NCI-H2171 (cell line): ENCODE measurements around the gene GPR4.

ENCODE experiments used
- DNase-seq: peaks from one replicate; lab custom pipeline; 2025; lab: John Stamatoyannopoulos, UW

GPR4 gene

DNA sequence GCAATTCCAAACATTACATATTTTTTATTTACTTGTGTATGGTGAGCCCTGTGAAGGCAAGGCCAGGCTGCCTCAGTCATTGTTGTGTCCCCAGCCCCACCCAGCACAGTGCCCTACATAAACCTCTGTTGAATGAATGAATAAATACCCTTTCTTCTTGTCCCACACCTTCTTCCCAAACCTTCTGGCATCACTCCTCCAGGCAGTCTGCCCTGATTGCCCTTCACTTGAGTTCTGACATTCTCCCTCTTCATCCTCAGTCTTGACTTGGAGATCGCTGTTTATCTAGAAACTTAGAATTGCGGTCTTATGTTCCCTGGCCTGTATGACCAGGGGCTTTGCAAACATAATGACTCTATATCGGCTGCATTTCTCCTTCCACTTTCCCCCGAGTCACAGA is 12.2 kb downstream of the GPR4 start:
- no peak for DNase-seq

DNA sequence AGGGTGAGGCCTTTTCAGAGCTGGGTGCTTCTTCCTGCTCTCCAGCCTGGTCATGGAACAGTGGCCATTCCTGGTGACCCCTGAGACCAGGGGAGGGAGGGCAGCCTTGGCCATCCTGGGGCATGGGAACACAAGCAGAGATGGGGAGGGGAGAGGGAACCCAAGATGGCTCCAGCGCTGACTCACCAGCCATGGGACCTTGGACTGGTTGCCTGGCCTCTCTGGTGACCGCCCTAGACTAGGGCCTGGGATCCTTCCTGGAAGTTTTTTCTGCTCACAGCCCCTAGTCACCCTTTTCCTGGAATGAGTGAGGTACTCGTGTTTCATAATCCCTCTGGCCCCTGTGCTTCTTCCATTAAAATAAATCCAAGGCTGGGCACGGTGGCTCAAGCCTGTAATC is 14.1 kb downstream of the GPR4 start:
- DNase-seq = no peak

DNA sequence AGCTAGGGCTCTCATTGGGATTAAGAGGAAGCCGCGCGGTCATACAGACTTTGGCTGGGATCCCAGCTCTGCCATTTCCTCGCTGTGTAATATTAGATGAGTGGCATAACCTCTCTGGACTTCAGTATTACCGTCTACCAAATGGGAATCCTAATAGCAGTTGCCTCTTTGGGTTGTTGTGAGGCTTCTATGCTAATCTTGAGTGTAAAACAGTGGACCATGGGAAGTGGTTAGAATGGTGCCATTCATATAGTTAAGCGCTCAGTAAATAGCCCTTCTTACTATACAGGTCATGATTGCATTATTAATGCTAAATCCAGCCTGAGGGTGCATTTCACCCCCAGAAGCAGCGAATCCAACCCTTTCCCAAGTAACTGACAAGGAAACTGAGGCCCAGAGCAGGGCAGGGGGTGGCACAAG is 16.8 kb downstream of the GPR4 start:
- no peak for DNase-seq

DNA sequence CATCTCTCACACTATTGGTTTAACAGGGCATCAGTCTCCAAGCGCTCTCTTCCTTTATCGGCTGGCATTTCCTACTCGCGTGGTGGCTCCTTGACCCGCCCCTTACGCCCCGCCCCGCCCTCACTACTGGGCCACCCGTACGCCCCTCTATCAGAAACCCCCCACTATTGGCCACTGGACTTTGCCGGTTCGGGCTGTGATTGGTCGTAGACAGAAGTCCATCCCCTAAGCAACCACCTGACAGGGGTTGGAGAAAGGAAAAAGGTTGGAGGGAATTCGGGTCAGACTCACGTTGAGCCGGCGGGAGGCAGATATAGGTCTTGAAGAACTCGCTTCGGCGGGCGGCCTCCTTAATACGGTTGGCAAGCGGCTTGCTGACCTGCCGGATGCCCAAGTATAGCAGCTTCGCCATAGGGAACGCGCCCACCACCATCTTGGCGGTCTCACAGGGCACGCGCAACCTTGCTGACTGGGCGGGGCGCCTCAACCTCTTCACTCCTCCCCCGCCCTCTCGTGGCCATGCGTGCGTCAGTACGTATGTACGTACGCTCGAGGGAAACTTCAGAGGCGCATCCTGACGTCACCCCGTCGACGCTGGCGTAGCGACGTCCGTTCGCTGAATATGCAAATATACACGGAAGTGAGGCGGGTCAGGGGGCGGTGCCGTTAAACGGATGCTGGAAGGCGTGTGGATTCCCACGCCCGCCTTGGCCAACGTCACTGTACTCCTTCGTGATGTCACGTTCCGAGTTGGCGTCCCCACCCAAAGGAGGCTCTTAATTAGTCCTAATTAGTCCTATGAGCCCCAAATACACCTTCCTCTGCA is 17.5 kb downstream of the GPR4 start, which contains the start of gene OPA3:
Gene OPA3, minus strand, starts transcription at position 471 of the 826 bp plus-strand sequence. Its CDS starts 38 bp downstream, at position 433.
- DNase-seq = peak; percentile 100

DNA sequence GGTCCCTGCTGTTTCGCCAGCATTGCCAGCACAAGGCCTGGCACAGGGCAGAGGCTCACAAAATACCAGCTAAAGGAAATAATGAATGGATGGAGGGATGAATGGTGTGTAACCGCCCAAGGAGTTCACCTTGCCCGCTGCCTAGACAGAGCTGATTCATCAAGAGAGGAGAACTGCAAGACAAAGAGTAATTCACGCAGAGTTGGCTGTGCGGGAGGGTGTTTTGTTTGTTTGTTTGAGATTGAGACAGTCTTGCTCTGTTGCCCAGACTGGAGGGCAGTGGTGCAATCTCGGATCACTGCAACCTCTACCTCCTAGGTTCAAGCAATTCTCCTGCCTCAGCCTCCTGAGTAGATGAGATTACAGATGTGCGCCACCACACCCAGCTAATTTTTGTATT is 20.4 kb downstream of the GPR4 start:
- DNase-seq = no peak

DNA sequence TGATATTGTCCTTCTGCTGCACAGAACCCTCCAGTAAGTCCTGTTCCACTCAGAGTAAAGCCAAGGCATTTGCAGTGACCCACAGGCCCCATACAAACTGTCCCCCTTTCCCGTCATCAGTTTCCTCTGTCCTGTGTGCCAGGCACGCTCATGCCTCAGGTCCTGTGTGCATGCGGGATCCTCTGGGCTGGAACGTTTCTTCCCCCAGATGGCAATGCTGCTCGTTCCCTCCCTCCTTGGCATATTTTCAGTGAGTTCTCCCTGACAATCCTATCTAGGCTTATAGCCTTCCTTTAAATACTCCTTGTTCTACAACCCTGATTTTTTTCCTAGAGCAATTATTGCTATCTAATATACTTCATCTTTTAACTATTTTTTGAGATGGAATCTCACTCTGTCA is 23.2 kb downstream of the GPR4 start:
- no peak for DNase-seq

DNA sequence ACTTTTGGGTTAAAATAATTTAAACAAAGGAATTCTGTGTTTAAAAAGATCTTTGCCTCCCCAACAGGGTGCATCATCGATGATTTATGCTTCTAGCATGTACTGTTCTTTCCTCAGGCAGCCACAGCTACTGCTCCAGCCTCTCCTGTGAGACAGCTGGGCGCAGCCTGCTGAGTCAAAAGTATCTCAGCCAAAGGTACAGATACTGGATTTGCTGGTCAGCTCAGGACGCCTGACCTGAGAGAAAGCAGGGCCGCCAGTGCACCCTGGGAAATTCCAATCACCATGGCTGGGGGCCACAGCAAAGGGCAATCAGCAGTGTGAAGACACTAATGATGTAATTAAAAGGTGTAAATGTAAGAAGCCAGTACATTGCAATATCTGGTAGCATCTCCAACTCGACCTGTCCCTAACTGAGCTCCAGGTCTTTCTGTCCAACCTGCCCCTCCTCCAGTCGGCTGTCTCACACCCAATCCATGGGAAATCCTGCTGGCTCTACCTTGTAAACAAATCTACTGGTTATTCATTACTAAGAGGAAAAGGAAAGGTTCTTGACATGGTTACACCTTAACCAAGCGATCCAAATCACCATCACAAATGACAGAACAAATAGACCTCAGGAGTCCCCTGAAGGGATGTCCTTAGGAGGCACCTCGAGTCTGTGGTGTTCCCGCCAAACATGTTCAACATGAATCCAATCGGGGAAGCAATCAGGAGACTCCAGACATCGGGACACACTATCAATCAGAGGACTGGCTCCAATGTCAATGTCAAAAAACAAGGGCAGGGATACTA is 24.7 kb downstream of the GPR4 start:
- no peak for DNase-seq

DNA sequence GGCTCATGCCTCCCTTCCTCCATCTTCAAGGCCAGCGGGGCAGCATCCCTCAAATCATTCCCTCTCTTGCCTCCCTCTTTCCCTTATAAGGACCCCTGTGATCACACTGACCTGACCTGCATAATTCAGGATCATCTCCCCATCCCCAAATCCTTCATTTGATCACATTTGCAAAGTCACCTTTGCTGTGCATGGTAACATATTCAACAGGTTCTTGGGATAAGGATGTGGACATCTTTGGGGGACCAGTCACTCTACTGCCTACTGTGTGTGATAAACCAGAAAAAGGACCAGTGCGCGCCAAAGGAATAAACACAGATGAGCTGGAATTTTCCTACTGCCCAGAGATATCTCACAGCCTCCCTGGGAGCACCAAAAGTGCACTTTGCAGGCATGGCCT is 25.3 kb downstream of the GPR4 start:
- DNase-seq = no peak

DNA sequence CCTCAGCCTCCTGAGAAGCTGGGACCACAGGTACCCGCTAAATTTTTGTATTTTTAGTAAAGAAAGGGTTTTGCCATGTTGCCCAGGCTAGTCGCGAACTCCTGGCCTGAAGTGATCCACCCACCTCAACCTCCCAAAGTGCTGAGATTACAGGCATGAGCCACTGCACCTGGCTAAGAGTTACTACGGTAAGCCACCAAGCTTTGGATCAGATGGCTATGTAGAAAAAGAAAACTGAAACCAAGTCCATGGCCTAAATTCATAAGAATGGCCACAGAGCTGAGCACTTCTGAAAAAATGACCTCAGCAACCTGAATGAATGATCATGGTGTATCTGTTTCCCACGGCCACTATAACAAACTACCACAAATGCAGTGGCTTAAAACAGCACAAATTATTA is 26.8 kb downstream of the GPR4 start:
- no peak for DNase-seq

DNA sequence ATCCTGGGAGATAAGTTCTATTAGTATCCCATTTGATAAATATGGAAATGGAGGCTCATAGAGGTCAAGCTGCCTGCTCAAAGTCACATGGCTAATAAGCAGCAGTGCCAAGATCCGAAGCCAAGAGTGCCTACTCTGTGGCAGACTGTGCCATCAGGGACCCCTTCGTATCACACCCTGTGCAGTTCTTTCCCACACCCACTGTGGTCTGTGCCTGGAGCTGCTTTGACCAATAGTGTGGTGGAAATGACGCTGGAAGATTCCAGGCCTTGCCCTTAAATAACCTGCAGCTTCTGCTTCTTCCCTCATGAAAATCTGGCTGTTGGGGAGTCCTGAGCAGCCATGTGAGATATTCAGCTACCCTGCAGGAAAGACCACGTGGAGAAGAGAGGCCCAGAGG is 27.5 kb downstream of the GPR4 start:
- DNase-seq = no peak

DNA sequence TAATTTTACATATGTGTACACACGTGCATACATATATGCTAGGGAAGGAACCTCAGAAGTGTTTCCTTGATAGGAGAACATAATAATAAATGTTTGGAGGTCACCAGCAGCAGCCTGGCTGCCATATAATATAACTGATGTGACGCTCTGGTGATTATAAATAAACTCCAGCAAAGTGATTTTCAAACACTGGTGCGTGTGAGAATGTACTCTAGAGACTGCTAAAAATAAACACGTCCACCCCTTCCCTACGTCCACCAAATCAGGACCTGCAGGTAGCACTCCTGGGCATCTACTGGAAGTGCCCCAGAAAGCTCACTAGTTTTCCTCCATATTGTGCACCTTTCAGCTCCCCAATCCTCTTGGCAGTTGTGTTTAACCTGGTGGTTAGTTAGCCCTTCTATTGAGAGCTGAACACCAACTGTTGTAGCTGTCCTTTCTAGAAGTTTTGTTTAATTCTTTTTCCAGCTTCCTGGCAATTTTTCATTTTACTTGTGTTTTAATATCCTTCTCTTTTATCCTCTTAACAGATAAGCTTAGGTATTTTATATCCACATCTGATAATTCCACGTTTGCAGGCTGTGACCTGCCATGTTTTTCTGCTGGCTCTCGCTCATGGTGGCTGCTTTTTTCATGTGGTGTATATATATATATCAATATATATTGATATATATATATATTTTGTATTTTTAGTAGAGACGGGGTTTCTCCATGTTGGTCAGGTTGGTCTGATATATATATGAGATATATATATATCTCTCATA is 30.4 kb downstream of the GPR4 start:
- no peak for DNase-seq

DNA sequence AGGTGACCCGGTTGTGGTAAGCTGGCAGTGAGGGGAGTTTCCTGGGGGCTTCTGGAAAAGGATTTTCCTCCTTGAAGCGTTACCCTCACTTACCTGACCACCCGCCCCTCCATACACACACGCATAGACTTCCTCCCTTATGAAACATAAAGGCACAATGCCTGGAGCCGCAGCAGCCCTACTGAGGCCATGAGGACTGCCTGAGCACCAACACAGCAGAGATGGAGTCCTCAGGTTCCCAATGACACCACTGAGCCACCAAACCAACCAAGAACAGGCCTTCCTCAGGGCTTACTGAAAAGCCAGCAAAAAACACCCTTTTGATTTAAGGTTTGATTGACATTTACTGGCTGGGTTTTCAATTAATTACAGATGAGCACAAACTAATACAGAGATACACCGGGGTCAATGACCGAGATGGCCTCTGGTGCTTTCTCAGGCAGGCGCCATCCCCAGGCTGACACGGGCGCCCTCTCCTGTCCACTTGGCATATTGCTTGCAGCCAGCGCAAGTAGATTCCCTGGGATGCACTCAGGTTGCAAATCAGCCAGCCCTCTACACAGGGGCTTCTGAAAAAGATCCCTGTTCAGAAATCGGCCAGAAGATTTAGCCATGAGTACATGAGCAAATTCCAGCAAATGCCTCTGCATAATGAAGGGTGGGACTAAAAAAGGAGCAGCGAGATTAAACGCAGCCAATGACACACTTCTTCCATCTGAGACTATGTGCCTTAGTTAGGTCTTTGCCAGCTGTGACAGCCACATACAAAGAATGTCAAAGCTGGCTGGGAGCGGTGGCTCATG is 32.2 kb downstream of the GPR4 start:
- DNase-seq = no peak

DNA sequence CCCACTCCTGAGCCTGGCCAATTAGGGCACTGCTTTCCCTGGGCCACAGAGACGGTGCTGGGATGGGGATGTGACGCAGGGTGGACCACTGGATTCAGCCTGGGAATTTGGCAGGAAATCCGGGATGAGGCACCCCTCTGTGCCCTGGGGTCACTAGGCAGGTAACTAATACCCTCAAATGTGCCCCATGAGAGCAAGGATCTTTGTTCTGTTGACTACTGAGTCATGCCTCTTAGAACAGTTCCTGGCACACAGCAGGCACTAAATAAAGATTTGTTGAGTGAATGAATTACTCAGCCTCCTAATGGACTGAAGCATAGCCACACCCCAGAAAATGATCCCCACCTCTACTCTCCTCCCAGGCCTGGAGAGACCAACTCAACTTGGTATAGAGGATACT is 33.3 kb downstream of the GPR4 start:
- no peak for DNase-seq

DNA sequence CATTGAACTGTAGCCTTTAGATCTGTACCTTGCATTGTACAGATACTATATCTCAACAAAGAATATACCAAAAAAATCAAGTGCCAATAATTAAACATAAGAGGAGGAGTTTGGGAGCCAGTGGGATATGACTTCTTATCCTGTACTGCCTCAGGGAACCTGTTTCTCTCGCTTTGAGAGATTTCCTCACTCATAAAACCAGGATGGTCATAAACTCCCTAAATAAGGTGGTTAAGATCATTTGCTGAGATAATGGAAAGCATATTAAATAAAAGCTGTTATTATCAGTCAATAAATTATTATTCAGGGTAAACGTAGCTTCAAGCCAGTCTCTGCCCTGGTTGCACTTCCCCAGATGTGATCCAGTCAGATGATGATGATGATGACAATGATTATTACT is 34.4 kb downstream of the GPR4 start:
- DNase-seq = no peak

DNA sequence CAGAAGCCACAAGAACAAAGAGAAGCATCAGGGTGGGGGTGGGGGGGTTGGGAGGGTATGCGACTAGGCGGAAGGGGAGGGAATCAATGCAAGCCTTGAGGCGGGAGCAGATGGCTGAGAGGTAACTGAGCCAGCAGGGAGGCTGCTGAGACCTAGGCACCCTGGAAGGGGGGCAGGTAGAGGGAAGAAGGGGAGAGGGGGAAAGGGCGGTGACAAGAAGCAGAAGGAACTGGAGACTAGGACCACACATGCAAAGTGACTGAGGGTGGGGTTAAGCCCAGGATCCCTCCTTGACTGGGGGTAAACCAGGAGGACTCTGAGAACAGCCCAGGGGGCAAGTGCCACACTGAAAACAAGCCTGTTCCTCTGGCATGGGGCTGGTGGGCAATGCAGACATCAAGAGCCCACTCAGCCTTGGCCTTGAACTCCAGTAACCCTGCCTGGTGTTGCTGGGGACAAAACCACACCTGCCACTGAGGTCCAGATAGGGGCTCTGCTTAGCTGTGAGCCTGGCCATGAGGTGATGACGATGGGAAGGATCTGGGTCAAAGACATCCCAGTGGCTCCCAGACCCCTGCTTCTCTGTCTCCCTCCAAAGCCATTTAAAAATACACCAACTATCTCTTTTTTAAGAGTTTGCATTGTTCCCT is 37.8 kb downstream of the GPR4 start:
- peak; percentile 81 for DNase-seq

DNA sequence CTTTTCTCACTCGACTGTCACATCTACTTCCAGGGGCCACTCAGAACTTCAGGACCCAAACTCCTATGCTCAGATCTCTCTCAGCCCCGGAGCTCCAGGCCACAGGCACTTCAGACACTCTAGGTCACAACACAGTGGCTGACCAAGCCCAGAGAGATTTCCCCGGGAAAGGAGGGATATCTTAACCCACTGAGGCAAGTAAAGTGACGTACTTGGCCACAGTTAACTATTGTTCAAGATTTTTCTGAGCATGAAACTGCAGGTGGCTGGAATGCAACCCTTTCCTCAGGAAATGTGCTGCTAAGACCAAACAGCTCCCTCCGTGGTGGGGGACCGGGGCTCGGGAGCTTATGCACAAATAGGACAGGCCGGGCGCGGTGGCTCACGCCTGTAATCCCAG is 41.3 kb downstream of the GPR4 start:
- no peak for DNase-seq

DNA sequence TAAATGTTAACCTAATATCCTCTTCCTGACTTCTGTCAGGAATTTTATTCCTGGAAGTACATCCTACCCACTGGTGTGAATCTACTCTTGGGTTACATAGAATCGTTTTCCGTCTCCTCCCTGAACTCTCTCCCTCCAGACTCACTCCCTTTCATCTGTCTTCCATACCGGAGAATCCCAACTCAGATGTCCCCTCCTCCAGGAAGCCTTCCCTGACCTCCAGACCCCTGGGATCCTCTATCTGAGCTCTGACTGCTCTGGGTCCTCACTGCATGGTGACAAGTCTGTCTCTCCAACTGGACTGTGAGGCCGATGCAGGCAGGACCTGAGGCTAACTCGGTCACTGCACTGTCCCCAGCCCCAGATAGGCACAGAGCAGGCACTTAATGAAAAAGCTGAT is 42.0 kb downstream of the GPR4 start:
- no peak for DNase-seq

DNA sequence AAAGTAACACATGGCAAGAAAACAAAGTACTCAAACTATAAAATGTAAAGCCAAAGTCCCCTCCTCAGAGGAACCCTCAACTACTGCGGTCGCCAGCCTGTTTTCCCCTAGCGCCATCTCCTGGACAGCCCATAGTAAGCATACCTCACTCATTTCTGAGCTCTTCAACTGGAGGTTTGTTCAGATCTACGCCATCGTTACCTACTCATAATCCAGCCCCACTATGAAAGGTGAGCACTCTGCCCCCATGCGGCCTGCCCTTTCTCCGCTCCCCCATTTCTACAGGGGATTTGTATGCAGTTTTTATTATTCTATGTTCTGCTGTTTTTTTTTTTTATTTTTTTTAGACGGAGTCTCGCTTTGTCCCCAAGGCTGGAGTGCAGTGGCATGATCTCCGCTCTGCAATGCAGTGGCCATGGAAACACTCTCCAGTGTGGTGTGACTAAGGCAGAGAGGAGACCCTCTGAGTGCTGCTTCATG is 43.6 kb downstream of the GPR4 start:
- DNase-seq = no peak

DNA sequence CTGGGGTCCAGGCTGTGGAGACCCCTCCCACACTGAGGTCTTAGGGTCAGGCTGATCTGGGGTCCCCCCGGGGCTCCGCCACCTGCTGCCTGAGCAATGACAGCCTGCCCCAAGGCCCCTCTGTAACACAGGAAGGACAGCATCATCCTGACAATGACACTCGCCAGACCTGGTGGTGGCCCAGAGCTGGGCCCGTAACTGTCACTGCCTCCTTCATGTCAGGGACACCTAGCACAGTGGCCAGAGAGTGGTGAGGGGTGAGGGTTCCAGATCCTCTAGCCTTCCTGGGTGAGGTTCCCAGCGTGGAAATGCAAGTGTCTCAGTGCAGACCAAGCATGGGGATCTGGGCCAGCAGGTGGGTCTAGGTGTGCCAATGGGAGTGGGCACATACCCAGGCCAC is 45.2 kb downstream of the GPR4 start:
- DNase-seq = no peak

DNA sequence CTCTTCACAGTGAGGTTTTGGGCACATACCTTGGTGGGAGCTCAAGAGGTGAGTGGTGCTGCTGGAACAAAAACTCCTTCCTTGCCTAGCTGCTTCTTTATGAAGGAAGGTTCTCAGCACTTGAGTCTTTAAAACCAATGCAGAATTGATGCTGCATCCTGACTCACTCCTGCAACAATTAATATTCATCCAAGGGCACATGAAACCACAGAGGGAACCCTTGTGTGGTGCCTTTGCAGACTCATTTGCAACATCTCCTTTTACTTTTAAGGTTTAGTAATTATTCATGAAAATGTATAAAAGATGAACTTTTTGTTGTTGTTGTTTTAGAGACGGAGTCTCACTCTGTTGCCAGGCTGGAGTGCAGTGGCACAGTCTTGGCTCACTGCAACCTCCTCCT is 47.5 kb downstream of the GPR4 start:
- no peak for DNase-seq

DNA sequence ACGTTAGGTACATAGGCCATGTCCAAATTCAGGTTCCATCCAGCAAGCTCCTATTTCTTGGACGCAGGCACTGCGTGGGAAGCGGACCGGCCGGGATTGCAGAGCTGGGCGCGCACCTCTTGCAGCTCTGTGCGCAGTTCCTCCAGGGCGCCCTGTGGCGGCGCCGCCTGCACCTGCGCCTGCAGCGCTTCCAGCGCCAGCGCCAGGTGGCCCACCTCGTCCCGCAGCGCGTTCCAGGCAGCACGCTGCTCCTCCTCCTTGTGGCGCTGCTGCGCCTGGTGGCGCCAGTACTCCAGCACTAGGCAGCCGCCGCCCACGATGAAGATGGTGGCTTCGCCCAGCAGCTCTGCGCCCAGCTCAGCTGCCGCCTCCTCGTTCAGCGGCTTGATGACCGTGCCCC is 48.5 kb downstream of the GPR4 start:
- no peak for DNase-seq
